ENCODE measurements around the gene NR6A1.

DNA sequence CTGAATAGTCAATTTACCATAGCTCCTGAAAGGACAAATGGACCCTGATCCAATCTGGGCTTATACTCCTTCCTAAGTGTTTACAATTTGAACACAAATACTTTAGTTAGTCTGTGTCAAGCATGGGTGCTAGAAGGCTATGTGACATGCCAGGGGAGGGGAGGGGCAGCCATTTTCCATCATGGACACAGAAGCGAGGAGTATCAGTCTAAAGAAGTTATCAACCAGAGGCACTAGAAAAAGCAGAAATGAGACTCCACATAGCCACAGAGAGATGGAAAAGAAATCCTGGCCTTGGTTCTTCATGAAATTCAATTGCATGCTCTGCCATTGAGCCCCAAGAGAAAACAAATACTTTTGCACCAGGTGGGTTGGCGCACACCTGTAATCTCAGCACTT, 61.8 kb downstream of the NR6A1 start:
- TF ChIP-seq RARB (CRISPR knock-in tag; IDR thresholded peaks at IDR 0.05) (no peak), ARNTL (CRISPR knock-in tag; IDR thresholded peaks at IDR 0.05; ENCODE audit: borderline replicate concordance, low read depth) (no peak), ZFP3 (CRISPR knock-in tag; IDR thresholded peaks at IDR 0.05) (no peak), ESRRG (CRISPR knock-in tag; IDR thresholded peaks at IDR 0.05) (no peak), ISL1 (CRISPR knock-in tag; IDR thresholded peaks at IDR 0.05) (no peak)
- TF ChIP-seq, protein P1, sequence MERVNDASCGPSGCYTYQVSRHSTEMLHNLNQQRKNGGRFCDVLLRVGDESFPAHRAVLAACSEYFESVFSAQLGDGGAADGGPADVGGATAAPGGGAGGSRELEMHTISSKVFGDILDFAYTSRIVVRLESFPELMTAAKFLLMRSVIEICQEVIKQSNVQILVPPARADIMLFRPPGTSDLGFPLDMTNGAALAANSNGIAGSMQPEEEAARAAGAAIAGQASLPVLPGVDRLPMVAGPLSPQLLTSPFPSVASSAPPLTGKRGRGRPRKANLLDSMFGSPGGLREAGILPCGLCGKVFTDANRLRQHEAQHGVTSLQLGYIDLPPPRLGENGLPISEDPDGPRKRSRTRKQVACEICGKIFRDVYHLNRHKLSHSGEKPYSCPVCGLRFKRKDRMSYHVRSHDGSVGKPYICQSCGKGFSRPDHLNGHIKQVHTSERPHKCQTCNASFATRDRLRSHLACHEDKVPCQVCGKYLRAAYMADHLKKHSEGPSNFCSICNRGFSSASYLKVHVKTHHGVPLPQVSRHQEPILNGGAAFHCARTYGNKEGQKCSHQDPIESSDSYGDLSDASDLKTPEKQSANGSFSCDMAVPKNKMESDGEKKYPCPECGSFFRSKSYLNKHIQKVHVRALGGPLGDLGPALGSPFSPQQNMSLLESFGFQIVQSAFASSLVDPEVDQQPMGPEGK (CRISPR knock-in tag; IDR thresholded peaks at IDR 0.05; ENCODE audit: borderline replicate concordance): no peak

All from SK-N-SH treated with all-trans-retinoic acid at 6 μM for 48 hours (cell line).